WTC11 (cell line): ENCODE data around the gene KTI12. TPM values are rescaled to one million over a fixed set of nuclear protein-coding genes. Genes with fewer than 3 reads are reported as not detected.
A peak's percentile ranks its signal among the peaks of the same experiment; 100 is the strongest.
"Not testable (repeated sequence)": the region's sequence is repeated elsewhere in the genome, so short reads cannot be mapped to it uniquely, and the experiment has no call there.

Source experiments
- ATAC-seq: fragments of 200-7000 bp; cut with Tn5 transposase; 2 replicates; pipeline ENCODE4 v1.10.0; 2021; ENCODE audit warnings: mild to moderate bottlenecking, moderate library complexity
- CTCF ChIA-PET: fragments of 300-600 bp; sonication (Branson Sonifier 250); formaldehyde crosslinking; loops from one replicate; lab custom pipeline; 2021; ENCODE audit warnings: antibody characterized with exemption; lab: Charles Lee
- POLR2A ChIA-PET: fragments of 350-600 bp; sonication (Branson Sonifier 250); formaldehyde crosslinking; loops from one replicate; lab custom pipeline; 2021; ENCODE audit warnings: antibody characterized with exemption; lab: Charles Lee
- DNase-seq: peaks from one replicate; pipeline ENCODE4 v3.0.0; 2021; ENCODE audit warnings: low spot score
- H3K27ac Mint-ChIP-seq: 2 replicates; pipeline ENCODE4 v1.8.0; 2021; ENCODE audit warnings: mixed read lengths
- H3K27me3 Mint-ChIP-seq: 2 replicates; pipeline ENCODE4 v1.8.0; 2021; ENCODE audit warnings: low read depth, mild to moderate bottlenecking, moderate library complexity, mixed read lengths
- H3K36me3 Mint-ChIP-seq: 2 replicates; pipeline ENCODE4 v1.8.0; 2021; ENCODE audit warnings: mixed read lengths
- H3K4me1 Mint-ChIP-seq: 2 replicates; pipeline ENCODE4 v1.8.0; 2022; ENCODE audit warnings: mixed read lengths
- H3K4me3 Mint-ChIP-seq: 2 replicates; pipeline ENCODE4 v1.8.0; 2021; ENCODE audit warnings: mild to moderate bottlenecking, moderate library complexity, mixed read lengths
- H3K9me3 Mint-ChIP-seq: 2 replicates; pipeline ENCODE4 v1.8.0; 2021; ENCODE audit warnings: mixed read lengths
- CREM ChIP-seq: sonication (generic); formaldehyde crosslinking; IDR thresholded peaks from 2 replicates; pipeline ENCODE4 v1.8.1; 2022; ENCODE audit warnings: mild to moderate bottlenecking, missing genetic modification reagents, moderate library complexity
- FOXJ3 ChIP-seq: sonication (generic); formaldehyde crosslinking; IDR thresholded peaks from 2 replicates; pipeline ENCODE4 v1.9.0; 2021; ENCODE audit warnings: missing genetic modification reagents, mild to moderate bottlenecking, borderline replicate concordance
- IRF2 ChIP-seq: sonication (generic); formaldehyde crosslinking; IDR thresholded peaks from 2 replicates; pipeline ENCODE4 v1.8.0; 2022; ENCODE audit warnings: low read depth, missing genetic modification reagents, borderline replicate concordance
- MXD4 ChIP-seq: fragments of 250-450 bp; sonication (Bioruptor Pico); IDR thresholded peaks from 2 replicates; pipeline ENCODE4 v1.8.0; 2021; ENCODE audit warnings: mild to moderate bottlenecking, moderate library complexity, borderline replicate concordance
- NFYB ChIP-seq: sonication (generic); formaldehyde crosslinking; conservative IDR thresholded peaks from 2 replicates; pipeline ENCODE4 v1.8.0; 2022; ENCODE audit warnings: low read depth, missing genetic modification reagents
- OVOL2 ChIP-seq: fragments of 250-450 bp; sonication (Bioruptor Pico); IDR thresholded peaks from 2 replicates; pipeline ENCODE4 v1.9.0; 2021; ENCODE audit warnings: mild to moderate bottlenecking, borderline replicate concordance
- RORB ChIP-seq: fragments of 250-450 bp; sonication (Bioruptor Pico); IDR thresholded peaks from 2 replicates; pipeline ENCODE4 v1.9.0; 2021; ENCODE audit warnings: mild to moderate bottlenecking
- SMAD3 ChIP-seq: sonication (generic); formaldehyde crosslinking; IDR thresholded peaks from 2 replicates; pipeline ENCODE4 v1.8.0; 2022; ENCODE audit warnings: missing genetic modification reagents, mild to moderate bottlenecking, borderline replicate concordance
- ZNF121 ChIP-seq: sonication (generic); formaldehyde crosslinking; IDR thresholded peaks from 2 replicates; pipeline ENCODE4 v1.8.0; 2023; ENCODE audit warnings: missing genetic modification reagents
- ZNF138 ChIP-seq: sonication (generic); formaldehyde crosslinking; conservative IDR thresholded peaks from 2 replicates; pipeline ENCODE4 v1.8.1; 2022; ENCODE audit warnings: mild to moderate bottlenecking, moderate library complexity, missing genetic modification reagents
- total RNA-seq: library from RNA; stranded (reverse); gene quantifications from 3 replicates; pipeline ENCODE4 v1.2.3, GENCODE V29; 2021
- TF ChIP-seq, protein P1 (sequence below): fragments of 250-450 bp; sonication (Bioruptor Pico); IDR thresholded peaks from 2 replicates; pipeline ENCODE4 v2.1.2; 2022; ENCODE audit warnings: mild to moderate bottlenecking, moderate library complexity
- TF ChIP-seq, protein P2 (sequence below): fragments of 250-450 bp; sonication (Bioruptor Pico); IDR thresholded peaks from 2 replicates; pipeline ENCODE4 v1.9.0; 2021; ENCODE audit warnings: mild to moderate bottlenecking
- TF ChIP-seq, protein P3 (sequence below): sonication (generic); formaldehyde crosslinking; IDR thresholded peaks from 2 replicates; pipeline ENCODE4 v1.8.1; 2023; ENCODE audit warnings: mild to moderate bottlenecking, missing genetic modification reagents, moderate library complexity
- TF ChIP-seq, protein P4 (sequence below): sonication (generic); formaldehyde crosslinking; IDR thresholded peaks from 2 replicates; pipeline ENCODE4 v1.8.1; 2023; ENCODE audit warnings: mild to moderate bottlenecking, missing genetic modification reagents, borderline replicate concordance
- TF ChIP-seq, protein P5 (sequence below): sonication (generic); formaldehyde crosslinking; IDR thresholded peaks from 2 replicates; pipeline ENCODE4 v1.8.0; 2023; ENCODE audit warnings: missing genetic modification reagents
- TF ChIP-seq, protein P6 (sequence below): fragments of 250-450 bp; sonication (Bioruptor Pico); IDR thresholded peaks from 2 replicates; pipeline ENCODE4 v1.8.0; 2021; ENCODE audit warnings: mild to moderate bottlenecking
- TF ChIP-seq, protein P7 (sequence below): sonication (generic); formaldehyde crosslinking; IDR thresholded peaks from 2 replicates; pipeline ENCODE4 v1.8.0; 2023; ENCODE audit warnings: missing genetic modification reagents, mild to moderate bottlenecking, borderline replicate concordance
- TF ChIP-seq, protein P8 (sequence below): sonication (generic); formaldehyde crosslinking; IDR thresholded peaks from 2 replicates; pipeline ENCODE4 v1.8.0; 2022; ENCODE audit warnings: mild to moderate bottlenecking, missing genetic modification reagents

The KTI12 gene
- total RNA-seq, 1 experiment from 2014 or later, result 10.1 TPM

DNA sequence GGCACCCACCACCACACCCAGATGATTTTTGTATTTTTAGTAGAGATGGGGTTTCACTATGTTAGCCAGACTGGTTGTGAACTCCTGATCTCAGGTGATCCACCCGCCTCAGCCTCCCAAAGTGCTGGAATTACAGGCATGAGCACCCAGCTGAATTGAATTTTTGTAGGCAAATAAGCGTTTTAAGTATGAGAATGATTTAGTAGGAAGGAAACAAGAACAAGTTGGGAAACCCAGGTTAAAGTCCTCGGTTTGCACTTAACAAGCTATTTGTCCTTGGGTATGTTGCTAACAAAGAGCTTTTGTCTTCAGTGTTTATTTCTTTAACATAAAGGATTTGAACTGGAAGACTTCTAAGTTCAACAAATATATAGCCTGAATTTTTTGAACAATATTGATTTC lies 46.4 kb upstream of the KTI12 start:
- POLR2A ChIA-PET, result no interaction called here
- Mint-ChIP-seq H3K4me1 (no peaks in the 10 kb centered on the region; the same call in 1 of the 2 replicates), H3K9me3 (no peaks in the 10 kb centered on the region), H3K27me3 (no peaks in the 10 kb centered on the region), H3K36me3 (peaks cover 31% of the 10 kb centered on the region), H3K4me3 (no peak overlapping the region), H3K27ac (peak overlapping the region; percentile 84; the same call in 1 of the 2 replicates)
- CTCF ChIA-PET, result interaction anchor here (0.7 kb wide), 1 partner anchor 269 kb away, joined by 3 read pairs; no protein-coding TSS in a partner anchor
- no peak for DNase-seq
- ATAC-seq, result no peak
- no peak for TF ChIP-seq ZNF121 (CRISPR knock-in tag)
- TF ChIP-seq, protein P1, sequence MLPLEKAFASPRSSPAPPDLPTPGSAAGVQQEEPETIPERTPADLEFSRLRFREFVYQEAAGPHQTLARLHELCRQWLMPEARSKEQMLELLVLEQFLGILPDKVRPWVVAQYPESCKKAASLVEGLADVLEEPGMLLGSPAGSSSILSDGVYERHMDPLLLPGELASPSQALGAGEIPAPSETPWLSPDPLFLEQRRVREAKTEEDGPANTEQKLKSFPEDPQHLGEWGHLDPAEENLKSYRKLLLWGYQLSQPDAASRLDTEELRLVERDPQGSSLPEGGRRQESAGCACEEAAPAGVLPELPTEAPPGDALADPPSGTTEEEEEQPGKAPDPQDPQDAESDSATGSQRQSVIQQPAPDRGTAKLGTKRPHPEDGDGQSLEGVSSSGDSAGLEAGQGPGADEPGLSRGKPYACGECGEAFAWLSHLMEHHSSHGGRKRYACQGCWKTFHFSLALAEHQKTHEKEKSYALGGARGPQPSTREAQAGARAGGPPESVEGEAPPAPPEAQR (CRISPR knock-in tag), result no peak
- TF ChIP-seq, protein P2, sequence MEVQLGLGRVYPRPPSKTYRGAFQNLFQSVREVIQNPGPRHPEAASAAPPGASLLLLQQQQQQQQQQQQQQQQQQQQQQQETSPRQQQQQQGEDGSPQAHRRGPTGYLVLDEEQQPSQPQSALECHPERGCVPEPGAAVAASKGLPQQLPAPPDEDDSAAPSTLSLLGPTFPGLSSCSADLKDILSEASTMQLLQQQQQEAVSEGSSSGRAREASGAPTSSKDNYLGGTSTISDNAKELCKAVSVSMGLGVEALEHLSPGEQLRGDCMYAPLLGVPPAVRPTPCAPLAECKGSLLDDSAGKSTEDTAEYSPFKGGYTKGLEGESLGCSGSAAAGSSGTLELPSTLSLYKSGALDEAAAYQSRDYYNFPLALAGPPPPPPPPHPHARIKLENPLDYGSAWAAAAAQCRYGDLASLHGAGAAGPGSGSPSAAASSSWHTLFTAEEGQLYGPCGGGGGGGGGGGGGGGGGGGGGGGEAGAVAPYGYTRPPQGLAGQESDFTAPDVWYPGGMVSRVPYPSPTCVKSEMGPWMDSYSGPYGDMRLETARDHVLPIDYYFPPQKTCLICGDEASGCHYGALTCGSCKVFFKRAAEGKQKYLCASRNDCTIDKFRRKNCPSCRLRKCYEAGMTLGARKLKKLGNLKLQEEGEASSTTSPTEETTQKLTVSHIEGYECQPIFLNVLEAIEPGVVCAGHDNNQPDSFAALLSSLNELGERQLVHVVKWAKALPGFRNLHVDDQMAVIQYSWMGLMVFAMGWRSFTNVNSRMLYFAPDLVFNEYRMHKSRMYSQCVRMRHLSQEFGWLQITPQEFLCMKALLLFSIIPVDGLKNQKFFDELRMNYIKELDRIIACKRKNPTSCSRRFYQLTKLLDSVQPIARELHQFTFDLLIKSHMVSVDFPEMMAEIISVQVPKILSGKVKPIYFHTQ, result no peak
- TF ChIP-seq MXD4 (CRISPR knock-in tag), result no peak
- no peak for TF ChIP-seq FOXJ3 (CRISPR knock-in tag)
- TF ChIP-seq RORB (CRISPR knock-in tag), result no peak
- no peak for TF ChIP-seq IRF2 (CRISPR knock-in tag)
- TF ChIP-seq, protein P3, sequence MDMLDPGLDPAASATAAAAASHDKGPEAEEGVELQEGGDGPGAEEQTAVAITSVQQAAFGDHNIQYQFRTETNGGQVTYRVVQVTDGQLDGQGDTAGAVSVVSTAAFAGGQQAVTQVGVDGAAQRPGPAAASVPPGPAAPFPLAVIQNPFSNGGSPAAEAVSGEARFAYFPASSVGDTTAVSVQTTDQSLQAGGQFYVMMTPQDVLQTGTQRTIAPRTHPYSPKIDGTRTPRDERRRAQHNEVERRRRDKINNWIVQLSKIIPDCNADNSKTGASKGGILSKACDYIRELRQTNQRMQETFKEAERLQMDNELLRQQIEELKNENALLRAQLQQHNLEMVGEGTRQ (CRISPR knock-in tag), result no peak
- TF ChIP-seq CREM (CRISPR knock-in tag), result no peak
- TF ChIP-seq, protein P4, sequence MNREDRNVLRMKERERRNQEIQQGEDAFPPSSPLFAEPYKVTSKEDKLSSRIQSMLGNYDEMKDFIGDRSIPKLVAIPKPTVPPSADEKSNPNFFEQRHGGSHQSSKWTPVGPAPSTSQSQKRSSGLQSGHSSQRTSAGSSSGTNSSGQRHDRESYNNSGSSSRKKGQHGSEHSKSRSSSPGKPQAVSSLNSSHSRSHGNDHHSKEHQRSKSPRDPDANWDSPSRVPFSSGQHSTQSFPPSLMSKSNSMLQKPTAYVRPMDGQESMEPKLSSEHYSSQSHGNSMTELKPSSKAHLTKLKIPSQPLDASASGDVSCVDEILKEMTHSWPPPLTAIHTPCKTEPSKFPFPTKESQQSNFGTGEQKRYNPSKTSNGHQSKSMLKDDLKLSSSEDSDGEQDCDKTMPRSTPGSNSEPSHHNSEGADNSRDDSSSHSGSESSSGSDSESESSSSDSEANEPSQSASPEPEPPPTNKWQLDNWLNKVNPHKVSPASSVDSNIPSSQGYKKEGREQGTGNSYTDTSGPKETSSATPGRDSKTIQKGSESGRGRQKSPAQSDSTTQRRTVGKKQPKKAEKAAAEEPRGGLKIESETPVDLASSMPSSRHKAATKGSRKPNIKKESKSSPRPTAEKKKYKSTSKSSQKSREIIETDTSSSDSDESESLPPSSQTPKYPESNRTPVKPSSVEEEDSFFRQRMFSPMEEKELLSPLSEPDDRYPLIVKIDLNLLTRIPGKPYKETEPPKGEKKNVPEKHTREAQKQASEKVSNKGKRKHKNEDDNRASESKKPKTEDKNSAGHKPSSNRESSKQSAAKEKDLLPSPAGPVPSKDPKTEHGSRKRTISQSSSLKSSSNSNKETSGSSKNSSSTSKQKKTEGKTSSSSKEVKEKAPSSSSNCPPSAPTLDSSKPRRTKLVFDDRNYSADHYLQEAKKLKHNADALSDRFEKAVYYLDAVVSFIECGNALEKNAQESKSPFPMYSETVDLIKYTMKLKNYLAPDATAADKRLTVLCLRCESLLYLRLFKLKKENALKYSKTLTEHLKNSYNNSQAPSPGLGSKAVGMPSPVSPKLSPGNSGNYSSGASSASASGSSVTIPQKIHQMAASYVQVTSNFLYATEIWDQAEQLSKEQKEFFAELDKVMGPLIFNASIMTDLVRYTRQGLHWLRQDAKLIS, result no peak
- no peak for TF ChIP-seq SMAD3
- TF ChIP-seq, protein P5, sequence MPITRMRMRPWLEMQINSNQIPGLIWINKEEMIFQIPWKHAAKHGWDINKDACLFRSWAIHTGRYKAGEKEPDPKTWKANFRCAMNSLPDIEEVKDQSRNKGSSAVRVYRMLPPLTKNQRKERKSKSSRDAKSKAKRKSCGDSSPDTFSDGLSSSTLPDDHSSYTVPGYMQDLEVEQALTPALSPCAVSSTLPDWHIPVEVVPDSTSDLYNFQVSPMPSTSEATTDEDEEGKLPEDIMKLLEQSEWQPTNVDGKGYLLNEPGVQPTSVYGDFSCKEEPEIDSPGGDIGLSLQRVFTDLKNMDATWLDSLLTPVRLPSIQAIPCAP (CRISPR knock-in tag), result no peak
- TF ChIP-seq, protein P6, sequence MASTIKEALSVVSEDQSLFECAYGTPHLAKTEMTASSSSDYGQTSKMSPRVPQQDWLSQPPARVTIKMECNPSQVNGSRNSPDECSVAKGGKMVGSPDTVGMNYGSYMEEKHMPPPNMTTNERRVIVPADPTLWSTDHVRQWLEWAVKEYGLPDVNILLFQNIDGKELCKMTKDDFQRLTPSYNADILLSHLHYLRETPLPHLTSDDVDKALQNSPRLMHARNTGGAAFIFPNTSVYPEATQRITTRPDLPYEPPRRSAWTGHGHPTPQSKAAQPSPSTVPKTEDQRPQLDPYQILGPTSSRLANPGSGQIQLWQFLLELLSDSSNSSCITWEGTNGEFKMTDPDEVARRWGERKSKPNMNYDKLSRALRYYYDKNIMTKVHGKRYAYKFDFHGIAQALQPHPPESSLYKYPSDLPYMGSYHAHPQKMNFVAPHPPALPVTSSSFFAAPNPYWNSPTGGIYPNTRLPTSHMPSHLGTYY, result no peak
- TF ChIP-seq OVOL2 (CRISPR knock-in tag), result no peak
- no peak for TF ChIP-seq NFYB (CRISPR knock-in tag)
- TF ChIP-seq, protein P7, sequence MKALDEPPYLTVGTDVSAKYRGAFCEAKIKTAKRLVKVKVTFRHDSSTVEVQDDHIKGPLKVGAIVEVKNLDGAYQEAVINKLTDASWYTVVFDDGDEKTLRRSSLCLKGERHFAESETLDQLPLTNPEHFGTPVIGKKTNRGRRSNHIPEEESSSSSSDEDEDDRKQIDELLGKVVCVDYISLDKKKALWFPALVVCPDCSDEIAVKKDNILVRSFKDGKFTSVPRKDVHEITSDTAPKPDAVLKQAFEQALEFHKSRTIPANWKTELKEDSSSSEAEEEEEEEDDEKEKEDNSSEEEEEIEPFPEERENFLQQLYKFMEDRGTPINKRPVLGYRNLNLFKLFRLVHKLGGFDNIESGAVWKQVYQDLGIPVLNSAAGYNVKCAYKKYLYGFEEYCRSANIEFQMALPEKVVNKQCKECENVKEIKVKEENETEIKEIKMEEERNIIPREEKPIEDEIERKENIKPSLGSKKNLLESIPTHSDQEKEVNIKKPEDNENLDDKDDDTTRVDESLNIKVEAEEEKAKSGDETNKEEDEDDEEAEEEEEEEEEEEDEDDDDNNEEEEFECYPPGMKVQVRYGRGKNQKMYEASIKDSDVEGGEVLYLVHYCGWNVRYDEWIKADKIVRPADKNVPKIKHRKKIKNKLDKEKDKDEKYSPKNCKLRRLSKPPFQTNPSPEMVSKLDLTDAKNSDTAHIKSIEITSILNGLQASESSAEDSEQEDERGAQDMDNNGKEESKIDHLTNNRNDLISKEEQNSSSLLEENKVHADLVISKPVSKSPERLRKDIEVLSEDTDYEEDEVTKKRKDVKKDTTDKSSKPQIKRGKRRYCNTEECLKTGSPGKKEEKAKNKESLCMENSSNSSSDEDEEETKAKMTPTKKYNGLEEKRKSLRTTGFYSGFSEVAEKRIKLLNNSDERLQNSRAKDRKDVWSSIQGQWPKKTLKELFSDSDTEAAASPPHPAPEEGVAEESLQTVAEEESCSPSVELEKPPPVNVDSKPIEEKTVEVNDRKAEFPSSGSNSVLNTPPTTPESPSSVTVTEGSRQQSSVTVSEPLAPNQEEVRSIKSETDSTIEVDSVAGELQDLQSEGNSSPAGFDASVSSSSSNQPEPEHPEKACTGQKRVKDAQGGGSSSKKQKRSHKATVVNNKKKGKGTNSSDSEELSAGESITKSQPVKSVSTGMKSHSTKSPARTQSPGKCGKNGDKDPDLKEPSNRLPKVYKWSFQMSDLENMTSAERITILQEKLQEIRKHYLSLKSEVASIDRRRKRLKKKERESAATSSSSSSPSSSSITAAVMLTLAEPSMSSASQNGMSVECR (CRISPR knock-in tag), result no peak
- no peak for TF ChIP-seq ZNF138 (CRISPR knock-in tag)
- TF ChIP-seq, protein P8, sequence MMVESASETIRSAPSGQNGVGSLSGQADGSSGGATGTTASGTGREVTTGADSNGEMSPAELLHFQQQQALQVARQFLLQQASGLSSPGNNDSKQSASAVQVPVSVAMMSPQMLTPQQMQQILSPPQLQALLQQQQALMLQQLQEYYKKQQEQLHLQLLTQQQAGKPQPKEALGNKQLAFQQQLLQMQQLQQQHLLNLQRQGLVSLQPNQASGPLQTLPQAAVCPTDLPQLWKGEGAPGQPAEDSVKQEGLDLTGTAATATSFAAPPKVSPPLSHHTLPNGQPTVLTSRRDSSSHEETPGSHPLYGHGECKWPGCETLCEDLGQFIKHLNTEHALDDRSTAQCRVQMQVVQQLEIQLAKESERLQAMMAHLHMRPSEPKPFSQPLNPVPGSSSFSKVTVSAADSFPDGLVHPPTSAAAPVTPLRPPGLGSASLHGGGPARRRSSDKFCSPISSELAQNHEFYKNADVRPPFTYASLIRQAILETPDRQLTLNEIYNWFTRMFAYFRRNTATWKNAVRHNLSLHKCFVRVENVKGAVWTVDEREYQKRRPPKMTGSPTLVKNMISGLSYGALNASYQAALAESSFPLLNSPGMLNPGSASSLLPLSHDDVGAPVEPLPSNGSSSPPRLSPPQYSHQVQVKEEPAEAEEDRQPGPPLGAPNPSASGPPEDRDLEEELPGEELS (CRISPR knock-in tag), result no peak

DNA sequence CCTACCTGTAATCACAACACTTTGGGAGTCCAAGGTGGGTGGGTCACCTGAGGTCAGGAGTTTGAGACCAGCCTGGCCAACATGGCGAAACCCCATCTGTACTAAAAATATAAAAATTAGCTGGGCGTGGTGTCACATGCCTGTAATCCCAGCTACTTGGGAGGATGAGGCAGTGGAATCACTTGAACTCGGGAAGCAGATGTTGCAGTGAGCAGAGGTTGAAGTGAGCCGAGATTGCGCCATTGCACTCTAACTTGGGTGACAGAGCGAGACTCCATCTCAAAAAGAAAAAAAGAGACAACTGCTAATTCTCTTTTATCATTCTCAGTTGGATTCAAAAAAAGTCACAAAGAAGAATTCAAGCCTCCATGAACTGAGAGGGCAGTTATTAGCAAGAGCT lies 43.7 kb upstream of the KTI12 start:
- H3K9me3 Mint-ChIP-seq, H3K27ac Mint-ChIP-seq, DNase-seq, H3K4me1 Mint-ChIP-seq, H3K27me3 Mint-ChIP-seq, CTCF ChIA-PET, H3K4me3 Mint-ChIP-seq, ATAC-seq: not testable (repeated sequence)
- POLR2A ChIA-PET, result interaction anchor here (0.8 kb wide), 1 partner anchor 20 kb away, joined by 4 read pairs; no protein-coding TSS in a partner anchor
- peaks cover 37% of the 10 kb centered on the region for H3K36me3 Mint-ChIP-seq
